ENCODE measurements around the gene C6orf62. TPM values are rescaled to one million over a fixed set of nuclear protein-coding genes. Genes with fewer than 3 reads are reported as not detected.
"Not testable (repeated sequence)": the region's sequence is repeated elsewhere in the genome, so short reads cannot be mapped to it uniquely, and the experiment has no call there.

The C6orf62 gene
- total RNA-seq, 2 experiments from 2014 or later = 138 to 153 TPM

GRCh38 chr6:24668066-24668996 lies 50.6 kb downstream of the C6orf62 start:
- DNase-seq, H3K27ac Mint-ChIP-seq, H3K27me3 Mint-ChIP-seq, CTCF ChIA-PET, POLR2A ChIA-PET: not testable (repeated sequence)
- H3K36me3 Mint-ChIP-seq (ENCODE audit: low read depth) = peaks cover 48% of the 10 kb centered on the region
- peak overlapping the region; percentile 84 for H3K4me3 Mint-ChIP-seq
- peaks cover 35% of the 10 kb centered on the region for H3K4me1 Mint-ChIP-seq
- H3K9me3 Mint-ChIP-seq = peaks cover 21% of the 10 kb centered on the region

GRCh38 chr6:24667378-24667803 lies 51.6 kb downstream of the C6orf62 start:
- Mint-ChIP-seq H3K27ac (peak overlapping the region; percentile 92), H3K9me3 (peaks cover 16% of the 10 kb centered on the region), H3K4me3 (peak overlapping the region; percentile 84), H3K27me3 (no peaks in the 10 kb centered on the region), H3K4me1 (peaks cover 35% of the 10 kb centered on the region), H3K36me3 (ENCODE audit: low read depth) (peaks cover 55% of the 10 kb centered on the region)
- peak; percentile 14 for DNase-seq
- POLR2A ChIA-PET = interaction anchor here (0.7 kb wide), 1 partner anchor 49 kb away, joined by 3 read pairs; no protein-coding TSS in a partner anchor
- CTCF ChIA-PET = interaction anchor here (0.6 to 1.0 kb wide), 2 partner anchors 36 to 116 kb away, joined by 3 read pairs; no protein-coding TSS in a partner anchor

- Mint-ChIP-seq H3K27ac (peak within 1 kb of the TSS; percentile 92), H3K27me3 (no peaks in the 10 kb centered on the region), H3K9me3 (peaks cover 16% of the 10 kb centered on the region), H3K36me3 (ENCODE audit: low read depth) (peaks cover 60% of the 10 kb centered on the region), H3K4me1 (peaks cover 37% of the 10 kb centered on the region), H3K4me3 (peak within 1 kb of the TSS; percentile 84)
- CTCF ChIA-PET = interaction anchor here (0.6 to 1.2 kb wide), 4 partner anchors 14 to 115 kb away, joined by 3 to 4 read pairs (median 4); no protein-coding TSS in a partner anchor
- peak; percentile 96 for DNase-seq
- POLR2A ChIA-PET = interaction anchor here (0.7 kb wide), 1 partner anchor 48 kb away, joined by 3 read pairs; no protein-coding TSS in a partner anchor
Observed at GRCh38 chr6:24666641-24667377, 52.1 kb downstream of the C6orf62 start, which contains the start of the genes ACOT13 and TDP2. Gene ACOT13, plus strand, starts transcription at chr6:24667077. Its CDS starts 187 bp downstream, at chr6:24667264. Gene TDP2, minus strand, starts transcription at chr6:24666899. Its CDS starts 37 bp downstream, at chr6:24666862.

DNA sequence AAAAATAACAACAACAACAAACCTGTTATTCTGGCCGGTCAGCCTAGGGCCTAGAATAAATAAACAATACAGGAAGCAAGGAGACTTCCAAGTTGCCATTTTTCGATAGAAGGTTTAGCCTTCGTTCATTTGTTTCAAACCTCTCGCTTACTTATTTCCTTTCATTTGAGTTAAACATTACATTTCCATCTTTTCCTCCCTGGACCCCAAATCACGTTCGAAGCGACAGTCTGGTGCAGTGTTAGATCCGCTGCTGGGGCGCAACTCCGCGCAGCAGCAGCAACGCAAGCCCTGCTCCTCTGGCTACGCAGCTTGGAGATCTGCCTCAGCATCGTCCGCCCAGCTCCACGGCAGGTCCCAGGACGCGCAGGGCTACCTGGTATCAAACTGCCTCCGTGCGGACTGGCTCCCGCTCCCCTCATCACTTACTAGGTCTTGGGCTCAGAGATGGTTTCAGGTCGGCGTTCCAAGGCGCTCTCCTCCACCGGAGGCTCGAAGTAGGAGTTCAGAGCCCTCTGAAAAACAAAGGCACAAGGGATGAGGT lies 52.8 kb downstream of the C6orf62 start:
- Mint-ChIP-seq H3K27me3 (no peaks in the 10 kb centered on the region), H3K36me3 (ENCODE audit: low read depth) (peaks cover 62% of the 10 kb centered on the region), H3K9me3 (peaks cover 16% of the 10 kb centered on the region), H3K4me3 (peak overlapping the region; percentile 84), H3K4me1 (peaks cover 38% of the 10 kb centered on the region), H3K27ac (peak overlapping the region; percentile 92)
- POLR2A ChIA-PET = no interaction called here
- CTCF ChIA-PET = interaction anchor here (1.0 to 1.7 kb wide), 4 partner anchors 14 to 37 kb away, joined by 3 to 4 read pairs (median 4); no protein-coding TSS in a partner anchor
- no peak for DNase-seq

DNA sequence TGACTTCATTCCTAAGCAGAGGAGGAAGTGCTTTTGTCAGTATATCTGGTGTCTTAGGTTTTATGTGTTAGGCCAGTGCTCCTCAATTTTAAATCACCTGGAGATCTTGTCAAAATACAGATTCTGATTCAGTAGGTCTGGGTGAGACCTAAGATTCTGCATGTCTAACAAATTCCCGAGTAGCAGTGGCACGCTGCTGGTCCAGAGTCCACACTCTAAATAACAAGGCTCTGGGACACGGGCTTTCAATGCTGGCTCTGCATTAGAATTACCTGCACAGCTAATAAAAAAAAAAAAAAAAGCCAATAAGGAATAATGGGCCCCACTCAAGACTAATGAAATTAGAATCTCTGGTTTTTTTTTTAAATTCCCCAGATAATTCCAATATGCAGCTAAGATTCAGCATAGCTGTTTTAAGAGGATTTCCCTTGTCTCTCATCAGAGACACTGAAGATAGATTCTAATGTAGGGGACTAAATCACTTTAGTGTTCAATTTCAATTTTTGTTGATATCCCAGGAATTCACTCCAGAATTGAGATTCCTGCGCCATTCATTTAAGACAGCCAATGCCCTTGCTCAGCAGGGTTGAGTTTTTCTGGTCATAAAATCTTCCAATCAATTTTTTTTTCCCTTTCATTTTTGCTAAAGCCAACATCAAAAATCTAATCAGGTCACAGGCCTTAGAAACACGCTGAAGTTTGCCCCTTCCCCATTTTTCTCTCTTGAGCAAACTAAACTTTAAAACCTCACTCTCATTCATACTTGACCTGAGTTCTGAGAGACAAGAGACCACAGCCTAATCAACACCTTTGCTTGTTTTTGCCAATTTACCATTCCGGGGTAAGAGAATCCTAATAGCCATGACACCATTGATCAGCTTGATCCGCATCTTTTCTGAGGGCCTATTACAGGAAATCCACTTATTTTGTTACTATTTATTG lies 54.6 kb downstream of the C6orf62 start:
- Mint-ChIP-seq H3K4me1 (peaks cover 39% of the 10 kb centered on the region), H3K4me3 (no peak overlapping the region)
- POLR2A ChIA-PET = no interaction called here

DNA sequence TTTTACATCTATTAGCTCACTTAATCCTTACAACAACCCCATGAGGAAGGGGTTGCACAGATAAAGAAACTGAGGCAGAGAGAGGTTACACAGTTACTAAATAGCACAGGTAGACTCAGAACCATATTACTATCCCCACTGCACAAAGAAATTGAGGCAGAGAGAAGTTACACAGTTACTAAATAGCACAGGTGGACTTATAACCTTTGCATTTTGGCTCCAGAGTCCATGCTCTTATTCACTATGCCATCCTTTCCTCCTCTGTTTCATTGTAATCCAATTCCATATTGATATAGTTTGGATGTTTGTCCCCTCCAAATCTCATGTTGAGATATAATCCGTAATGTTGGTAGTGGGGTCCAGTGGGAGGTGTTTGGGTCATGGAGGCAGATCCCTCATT lies 55.8 kb downstream of the C6orf62 start:
- H3K27me3 Mint-ChIP-seq = no peaks in the 10 kb centered on the region
- POLR2A ChIA-PET = interaction anchor here (0.7 kb wide), 1 partner anchor 391 kb away, joined by 3 read pairs; no protein-coding TSS in a partner anchor
- H3K4me3 Mint-ChIP-seq = no peak overlapping the region

More for the DNA sequence above, 54.6 kb downstream of the C6orf62 start:
- no peaks in the 10 kb centered on the region for H3K27me3 Mint-ChIP-seq
- CTCF ChIA-PET = interaction anchor here (1.1 to 1.7 kb wide), 3 partner anchors 9 to 18 kb away, joined by 3 to 4 read pairs (median 4); partner anchors contain the start of gene KIAA0319
- DNase-seq = no peak
- H3K36me3 Mint-ChIP-seq (ENCODE audit: low read depth) = peaks cover 59% of the 10 kb centered on the region
- H3K27ac Mint-ChIP-seq = no peak overlapping the region
- peaks cover 4% of the 10 kb centered on the region for H3K9me3 Mint-ChIP-seq

GRCh38 chr6:24662236-24662635 lies 56.7 kb downstream of the C6orf62 start:
- DNase-seq = no peak
- Mint-ChIP-seq H3K27me3 (no peaks in the 10 kb centered on the region), H3K36me3 (ENCODE audit: low read depth) (peaks cover 68% of the 10 kb centered on the region), H3K9me3 (no peaks in the 10 kb centered on the region), H3K4me1 (peaks cover 28% of the 10 kb centered on the region), H3K4me3 (no peak overlapping the region), H3K27ac (no peak overlapping the region)
- ChIA-PET POLR2A (no interaction called here), CTCF (interaction anchor here (0.9 kb wide), 1 partner anchor 27 kb away, joined by 3 read pairs; no protein-coding TSS in a partner anchor)

More for the DNA sequence above, 55.8 kb downstream of the C6orf62 start:
- CTCF ChIA-PET = no interaction called here
- no peak for DNase-seq
- Mint-ChIP-seq H3K4me1 (peaks cover 35% of the 10 kb centered on the region), H3K9me3 (no peaks in the 10 kb centered on the region), H3K36me3 (ENCODE audit: low read depth) (peaks cover 61% of the 10 kb centered on the region), H3K27ac (no peak overlapping the region)

DNA sequence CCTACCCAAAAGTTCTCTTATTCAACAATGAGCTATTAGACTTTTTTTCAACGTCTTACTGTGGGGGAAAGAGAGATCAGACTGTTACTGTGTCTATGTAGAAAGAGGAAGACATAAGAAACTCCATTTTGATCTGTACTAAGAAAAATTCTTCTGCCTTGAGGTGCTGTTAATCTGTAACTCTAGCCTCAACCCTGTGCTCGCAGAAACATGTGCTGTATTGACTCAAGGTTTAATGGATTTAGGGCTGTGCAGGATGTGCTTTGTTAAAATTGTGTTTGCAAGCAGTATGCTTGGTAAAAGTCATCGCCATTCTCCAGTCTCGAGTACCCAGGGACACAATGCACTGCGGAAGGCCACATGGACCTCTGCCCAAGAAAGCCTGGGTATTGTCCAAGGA lies 57.2 kb downstream of the C6orf62 start:
- H3K4me1 Mint-ChIP-seq = peaks cover 28% of the 10 kb centered on the region
- CTCF ChIA-PET = not testable (repeated sequence)

GRCh38 chr6:24660105-24660504 lies 58.8 kb downstream of the C6orf62 start:
- peaks cover 35% of the 10 kb centered on the region for H3K4me1 Mint-ChIP-seq
- DNase-seq = no peak
- peaks cover 76% of the 10 kb centered on the region for H3K36me3 Mint-ChIP-seq (ENCODE audit: low read depth)
- no peak overlapping the region for H3K27ac Mint-ChIP-seq
- H3K4me3 Mint-ChIP-seq = no peak overlapping the region
- H3K27me3 Mint-ChIP-seq = no peaks in the 10 kb centered on the region
- POLR2A ChIA-PET = no interaction called here
- no peaks in the 10 kb centered on the region for H3K9me3 Mint-ChIP-seq
- CTCF ChIA-PET = no interaction called here

More for the DNA sequence above, 57.2 kb downstream of the C6orf62 start:
- H3K27me3 Mint-ChIP-seq, H3K4me3 Mint-ChIP-seq, H3K9me3 Mint-ChIP-seq, H3K27ac Mint-ChIP-seq, POLR2A ChIA-PET, DNase-seq: not testable (repeated sequence)
- peaks cover 70% of the 10 kb centered on the region for H3K36me3 Mint-ChIP-seq (ENCODE audit: low read depth)

DNA sequence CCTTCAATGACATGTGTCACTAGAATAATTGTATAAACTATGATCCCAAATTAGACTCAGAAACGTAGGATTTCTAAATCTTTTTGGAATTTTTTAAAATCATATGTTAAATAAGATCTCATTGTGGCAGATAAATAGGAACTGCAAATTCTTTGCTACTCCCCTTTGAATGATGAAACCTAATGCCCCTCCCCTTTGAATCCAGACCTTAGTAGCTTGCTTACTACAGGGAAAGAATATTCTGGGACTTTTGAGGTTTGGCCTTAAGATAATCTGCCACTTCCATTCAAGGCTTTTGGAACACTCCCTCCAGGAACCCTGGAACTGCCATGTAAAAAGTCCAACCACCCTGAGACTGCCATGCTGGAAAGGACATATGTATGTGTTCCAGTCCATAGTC lies 59.4 kb downstream of the C6orf62 start:
- no peaks in the 10 kb centered on the region for H3K27me3 Mint-ChIP-seq
- CTCF ChIA-PET = interaction anchor here (0.6 kb wide), 1 partner anchor 65 kb away, joined by 4 read pairs; no protein-coding TSS in a partner anchor
- no peak overlapping the region for H3K4me3 Mint-ChIP-seq
- no peak for DNase-seq
- H3K9me3 Mint-ChIP-seq = no peaks in the 10 kb centered on the region
- POLR2A ChIA-PET = no interaction called here
- H3K36me3 Mint-ChIP-seq (ENCODE audit: low read depth) = peaks cover 70% of the 10 kb centered on the region
- peaks cover 31% of the 10 kb centered on the region for H3K4me1 Mint-ChIP-seq
- no peak overlapping the region for H3K27ac Mint-ChIP-seq
